ENCODE data around the gene RAMAC. TPM values are rescaled to one million over a fixed set of nuclear protein-coding genes. Genes with fewer than 3 reads are reported as not detected.

RAMAC gene
- total RNA-seq, 4 donors from 2014 or later: 12.8 to 13.9 (median 13.8) TPM

DNA sequence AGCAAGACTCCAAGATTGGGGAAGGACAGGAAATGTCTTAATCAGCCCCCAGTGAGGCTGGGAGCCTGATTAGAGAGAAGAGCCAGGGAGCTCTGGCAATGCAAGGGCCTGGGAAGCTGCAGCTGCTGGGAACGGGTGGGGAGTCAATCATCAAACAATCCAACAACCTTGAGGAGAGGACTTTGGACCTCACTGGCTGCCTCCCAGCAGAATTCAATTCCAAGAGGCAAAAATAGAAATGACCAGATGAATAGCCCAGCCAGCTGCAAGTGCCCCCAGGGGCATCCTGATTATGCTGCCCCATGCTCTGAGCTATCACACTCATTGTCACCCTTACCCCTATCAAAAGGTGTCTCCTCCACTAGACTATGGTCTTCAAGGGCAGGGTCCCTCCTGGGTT, 27.4 kb upstream of the RAMAC start:
- TF ChIP-seq CTCF (IDR thresholded peaks at IDR 0.05; ENCODE audit: low read depth): no peak

DNA sequence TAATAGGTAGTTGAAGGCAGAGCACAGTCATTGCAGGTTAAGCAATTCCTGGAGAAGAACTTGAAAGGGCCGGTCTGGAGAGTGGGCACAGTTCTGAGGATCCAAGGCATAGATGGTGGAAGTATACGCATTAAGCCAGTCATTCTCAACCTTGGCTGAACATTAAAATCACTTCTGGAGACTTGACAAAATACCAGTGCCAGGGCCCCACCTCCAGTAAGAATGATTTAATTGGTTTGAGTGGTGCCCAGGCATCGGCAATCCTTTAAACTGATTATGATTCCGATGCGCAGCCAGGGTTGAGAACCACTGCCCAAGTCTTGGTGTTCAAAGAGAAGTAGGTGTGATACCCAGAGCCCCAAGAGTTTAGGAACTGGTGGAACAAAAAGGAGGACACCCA, 26.6 kb upstream of the RAMAC start:
- no peak for TF ChIP-seq CTCF (IDR thresholded peaks at IDR 0.05; ENCODE audit: low read depth)

DNA sequence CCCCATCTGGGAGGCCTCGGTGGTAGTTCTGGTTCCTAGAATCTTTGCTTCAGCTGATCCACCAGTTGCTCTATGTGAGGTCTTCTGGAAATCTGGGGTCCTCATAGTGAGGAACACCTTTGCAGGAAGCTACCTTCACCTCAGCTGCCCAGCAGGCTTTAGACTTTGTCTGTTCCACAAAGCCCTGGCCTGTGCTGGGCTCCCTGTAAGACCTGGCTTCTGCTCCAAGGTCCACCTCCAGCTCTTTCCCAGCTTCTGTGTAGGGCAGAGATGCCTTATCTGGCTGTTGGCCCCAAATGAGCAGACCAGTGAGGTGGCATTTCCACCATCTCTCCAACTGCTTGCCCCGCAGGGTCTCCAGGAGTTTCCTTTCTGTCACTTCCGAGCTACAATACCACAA, 25.2 kb upstream of the RAMAC start:
- no peak for TF ChIP-seq CTCF (IDR thresholded peaks at IDR 0.05; ENCODE audit: low read depth)

DNA sequence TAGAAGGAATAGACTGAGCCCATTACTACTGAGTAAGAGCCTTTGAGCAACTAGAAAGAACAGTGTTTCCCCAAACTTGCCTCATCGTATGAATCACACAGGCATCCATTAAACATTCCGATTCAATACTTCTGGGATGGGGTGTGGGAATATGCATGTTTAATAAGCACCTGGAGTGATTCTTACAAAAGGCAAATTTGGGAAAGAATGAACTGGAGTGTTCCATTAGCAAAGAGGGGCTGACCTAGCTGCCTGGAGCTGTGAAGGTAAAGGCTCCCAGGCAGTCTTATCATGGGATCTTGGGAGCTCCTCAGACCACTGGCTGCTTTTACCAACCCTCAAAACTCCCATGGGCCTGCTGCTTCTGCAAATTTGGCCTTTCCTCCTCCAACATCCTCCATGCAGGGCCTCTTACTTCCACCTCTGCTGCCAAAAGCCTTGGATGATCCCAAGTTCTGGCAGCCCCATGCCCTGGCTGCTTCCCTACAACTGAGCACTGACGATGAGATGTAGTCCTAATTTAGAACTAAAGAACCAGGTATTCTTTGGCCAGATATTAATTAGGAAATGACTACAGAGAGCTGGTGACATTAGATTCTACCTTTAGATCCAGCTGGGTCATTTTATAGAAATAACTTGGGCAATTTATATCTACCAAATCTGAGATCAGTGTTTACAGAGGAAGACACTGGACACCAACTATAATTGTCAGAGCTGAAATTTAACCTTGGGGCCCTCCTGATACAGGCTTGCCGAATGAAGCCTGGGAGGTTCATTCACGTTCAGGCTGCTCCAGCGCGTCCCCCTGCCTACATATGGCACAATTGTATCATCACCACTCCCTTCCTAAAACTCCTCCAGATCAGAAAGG, 22.3 kb upstream of the RAMAC start:
- no peak for TF ChIP-seq CTCF (IDR thresholded peaks at IDR 0.05; ENCODE audit: low read depth)

GRCh38 chr15:82964890-82965289, 21.1 kb upstream of the RAMAC start:
- TF ChIP-seq CTCF (IDR thresholded peaks at IDR 0.05; ENCODE audit: low read depth): no peak

GRCh38 chr15:82966671-82967071, 19.3 kb upstream of the RAMAC start:
- TF ChIP-seq CTCF (IDR thresholded peaks at IDR 0.05; ENCODE audit: low read depth): no peak

DNA sequence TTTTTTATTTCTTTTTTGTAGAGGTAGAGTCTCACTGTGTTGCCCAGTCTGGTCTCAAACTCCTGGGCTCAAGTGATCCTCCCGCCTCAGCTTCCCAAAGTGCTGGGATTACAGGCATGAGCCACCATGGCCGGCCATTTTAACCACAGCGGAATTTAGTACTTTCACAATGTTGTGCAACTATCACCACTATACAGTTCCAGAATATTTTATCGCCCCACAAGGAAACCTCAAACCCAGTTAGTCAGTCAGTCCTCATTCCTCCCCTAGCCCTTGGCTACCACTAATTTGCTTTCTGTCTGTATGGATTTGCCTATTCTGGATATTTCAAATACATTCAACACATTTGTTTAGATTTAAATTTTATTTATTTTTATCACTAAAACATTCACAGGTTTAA, 17.9 kb upstream of the RAMAC start:
- no peak for TF ChIP-seq CTCF (IDR thresholded peaks at IDR 0.05; ENCODE audit: low read depth)
